Measurements from ENCODE around the gene BFAR. TPM values are rescaled to one million over a fixed set of nuclear protein-coding genes. Genes with fewer than 3 reads are reported as not detected.

BFAR gene
- polyA plus RNA-seq, 1 donor (not counting 4 experiments of a cell fraction or from before 2014, with no cell fraction given), result 92.3 TPM

DNA sequence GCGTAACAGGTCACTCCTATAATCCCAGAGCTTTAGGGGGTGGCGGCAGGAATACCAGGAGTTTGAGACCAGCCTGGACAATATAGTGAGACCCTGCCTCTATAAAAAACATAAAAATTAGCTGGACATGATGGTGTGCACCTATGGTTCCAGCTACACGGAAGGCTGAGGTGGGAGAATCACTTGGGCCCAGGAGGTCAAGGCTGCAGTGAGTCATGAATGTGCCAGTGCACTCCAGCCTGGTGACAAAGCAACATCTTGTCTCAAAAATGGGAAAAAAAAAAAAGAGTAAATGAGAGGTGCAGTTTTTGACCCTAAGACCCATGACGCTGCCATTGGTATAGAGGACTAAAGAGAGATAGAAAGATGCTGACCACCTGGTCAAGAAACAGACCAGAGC lies 18.8 kb upstream of the BFAR start:
- no peak overlapping the region for H2AFZ ChIP-seq (ENCODE audit: control insufficient read depth, low read length)
- no peak overlapping the region for H3K4me2 ChIP-seq (ENCODE audit: control insufficient read depth, extremely low read depth, insufficient read depth, low read depth, low read length)
- H3K27ac ChIP-seq (ENCODE audit: control insufficient read depth, insufficient read depth, low read length), result no peak overlapping the region
- H3K9me1 ChIP-seq (ENCODE audit: control insufficient read depth, extremely low read depth, insufficient read depth, low read length), result no peaks in the 10 kb centered on the region
- no peak overlapping the region for H3K4me3 ChIP-seq (ENCODE audit: control insufficient read depth in 2 of 3, extremely low read depth in 1 of 3, insufficient read depth in 2 of 3, low read depth in 1 of 3, low read length in 3 of 3)
- H3K27me3 ChIP-seq (ENCODE audit: control insufficient read depth, extremely low read depth, insufficient read depth, low read length), result no peaks in the 10 kb centered on the region
- no peaks in the 10 kb centered on the region for H3K9me3 ChIP-seq (ENCODE audit: control insufficient read depth, low read depth, low read length)
- FAIRE-seq (no peak), DNase-seq (ENCODE audit: low read depth, low spot score) (no peak)
- dilution Hi-C loops (cut with MboI; ENCODE audit: extremely low pct_ligation_motif_present, low sequenced_read_pairs), result no loop called here
- no peaks in the 10 kb centered on the region for H3K79me2 ChIP-seq (ENCODE audit: control insufficient read depth, insufficient read depth, low read length)
- H3K4me1 ChIP-seq (ENCODE audit: control insufficient read depth, extremely low read depth, insufficient read depth, low read length), result no peaks in the 10 kb centered on the region
- TF ChIP-seq EZH2 (IDR thresholded peaks at IDR 0.05; ENCODE audit: low read length), result no peak
- TF ChIP-seq, protein P1, sequence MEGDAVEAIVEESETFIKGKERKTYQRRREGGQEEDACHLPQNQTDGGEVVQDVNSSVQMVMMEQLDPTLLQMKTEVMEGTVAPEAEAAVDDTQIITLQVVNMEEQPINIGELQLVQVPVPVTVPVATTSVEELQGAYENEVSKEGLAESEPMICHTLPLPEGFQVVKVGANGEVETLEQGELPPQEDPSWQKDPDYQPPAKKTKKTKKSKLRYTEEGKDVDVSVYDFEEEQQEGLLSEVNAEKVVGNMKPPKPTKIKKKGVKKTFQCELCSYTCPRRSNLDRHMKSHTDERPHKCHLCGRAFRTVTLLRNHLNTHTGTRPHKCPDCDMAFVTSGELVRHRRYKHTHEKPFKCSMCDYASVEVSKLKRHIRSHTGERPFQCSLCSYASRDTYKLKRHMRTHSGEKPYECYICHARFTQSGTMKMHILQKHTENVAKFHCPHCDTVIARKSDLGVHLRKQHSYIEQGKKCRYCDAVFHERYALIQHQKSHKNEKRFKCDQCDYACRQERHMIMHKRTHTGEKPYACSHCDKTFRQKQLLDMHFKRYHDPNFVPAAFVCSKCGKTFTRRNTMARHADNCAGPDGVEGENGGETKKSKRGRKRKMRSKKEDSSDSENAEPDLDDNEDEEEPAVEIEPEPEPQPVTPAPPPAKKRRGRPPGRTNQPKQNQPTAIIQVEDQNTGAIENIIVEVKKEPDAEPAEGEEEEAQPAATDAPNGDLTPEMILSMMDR (optimal IDR thresholded peaks at IDR 0.05 in 1 of 3, IDR thresholded peaks at IDR 0.05 in 1 of 3, conservative IDR thresholded peaks at IDR 0.05 in 1 of 3; ENCODE audit: extremely low read depth in 1 of 3, insufficient read depth in 2 of 3, low read length in 3 of 3), result no peak
- H3K36me3 ChIP-seq (ENCODE audit: control insufficient read depth in 2 of 2, extremely low read depth in 1 of 2, insufficient read depth in 2 of 2, low read length in 2 of 2), result peaks cover 14 to 26% of the 10 kb centered on the region in 2 experiments
- H4K20me1 ChIP-seq (ENCODE audit: control insufficient read depth, extremely low read depth, insufficient read depth, low read length), result no peaks in the 10 kb centered on the region
- no peak overlapping the region for H3K9ac ChIP-seq (ENCODE audit: control insufficient read depth, extremely low read depth, insufficient read depth, low read length)

DNA sequence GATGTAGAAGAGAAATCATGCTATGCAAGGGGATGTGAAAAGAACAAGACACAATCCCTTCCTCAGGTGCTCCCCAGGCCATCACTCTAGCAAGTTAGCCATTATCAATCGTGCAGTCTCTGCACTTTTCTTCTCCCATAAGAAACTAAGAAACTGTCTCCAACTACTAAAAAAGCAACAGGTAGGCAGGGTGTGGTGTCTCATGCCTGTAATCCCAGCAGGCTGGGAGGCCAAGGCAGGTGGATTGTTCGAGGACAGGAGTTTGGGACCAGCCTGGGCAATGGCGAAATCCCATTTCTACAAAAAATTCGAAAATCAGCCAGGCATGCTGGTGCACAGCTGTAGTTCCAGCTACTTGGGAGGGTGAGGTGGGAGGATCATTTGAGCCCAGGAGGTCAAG lies 16.5 kb upstream of the BFAR start:
- dilution Hi-C loops (cut with MboI; ENCODE audit: extremely low pct_ligation_motif_present, low sequenced_read_pairs), result no loop called here
- Histone ChIP-seq H3K9me1 (ENCODE audit: control insufficient read depth, extremely low read depth, insufficient read depth, low read length) (no peaks in the 10 kb centered on the region), H3K9me3 (ENCODE audit: control insufficient read depth, low read depth, low read length) (no peaks in the 10 kb centered on the region), H3K9ac (ENCODE audit: control insufficient read depth, extremely low read depth, insufficient read depth, low read length) (no peak overlapping the region), H3K4me1 (ENCODE audit: control insufficient read depth, extremely low read depth, insufficient read depth, low read length) (no peaks in the 10 kb centered on the region), H2AFZ (ENCODE audit: control insufficient read depth, low read length) (no peak overlapping the region), H3K36me3 (ENCODE audit: control insufficient read depth in 2 of 2, extremely low read depth in 1 of 2, insufficient read depth in 2 of 2, low read length in 2 of 2) (peaks cover 16 to 20% of the 10 kb centered on the region in 2 experiments), H3K27ac (ENCODE audit: control insufficient read depth, insufficient read depth, low read length) (no peak overlapping the region), H4K20me1 (ENCODE audit: control insufficient read depth, extremely low read depth, insufficient read depth, low read length) (no peaks in the 10 kb centered on the region), H3K27me3 (ENCODE audit: control insufficient read depth, extremely low read depth, insufficient read depth, low read length) (no peaks in the 10 kb centered on the region), H3K79me2 (ENCODE audit: control insufficient read depth, insufficient read depth, low read length) (no peaks in the 10 kb centered on the region), H3K4me3 (ENCODE audit: control insufficient read depth in 2 of 3, extremely low read depth in 1 of 3, insufficient read depth in 2 of 3, low read depth in 1 of 3, low read length in 3 of 3) (no peak overlapping the region), H3K4me2 (ENCODE audit: control insufficient read depth, extremely low read depth, insufficient read depth, low read depth, low read length) (no peak overlapping the region)
- FAIRE-seq (no peak), DNase-seq (ENCODE audit: low read depth, low spot score) (no peak)
- TF ChIP-seq, protein P1 (optimal IDR thresholded peaks at IDR 0.05 in 1 of 3, IDR thresholded peaks at IDR 0.05 in 1 of 3, conservative IDR thresholded peaks at IDR 0.05 in 1 of 3; ENCODE audit: extremely low read depth in 1 of 3, insufficient read depth in 2 of 3, low read length in 3 of 3), result no peak
- TF ChIP-seq EZH2 (IDR thresholded peaks at IDR 0.05; ENCODE audit: low read length), result no peak
